ENCODE data around the gene PSD2. TPM values are rescaled to one million over a fixed set of nuclear protein-coding genes. Genes with fewer than 3 reads are reported as not detected.

Gene PSD2
- total RNA-seq, 1 donor from 2014 or later = not detected

GRCh38 chr5:139893873-139894272, 98.3 kb downstream of the PSD2 start:
- DNase-seq (no peak), ATAC-seq (ENCODE audit: low read depth) (no peak)
- TF ChIP-seq CTCF (IDR thresholded peaks at IDR 0.05) = no peak
- ChIA-PET POLR2A (interaction anchor here (0.5 kb wide), 1 partner anchor 1442 kb away, joined by 3 read pairs; no protein-coding TSS in a partner anchor), CTCF (no interaction called here)
- Mint-ChIP-seq H3K27me3 (peaks cover 27% of the 10 kb centered on the region), H3K36me3 (ENCODE audit: low read depth) (no peaks in the 10 kb centered on the region), H3K9me3 (peaks cover 3% of the 10 kb centered on the region), H3K4me1 (no peaks in the 10 kb centered on the region), H3K27ac (no peak overlapping the region), H3K4me3 (no peak overlapping the region)
- intact Hi-C loops (cut with micrococcal nuclease) = no loop called here

Other genes starting within 250 kb of the PSD2 start
- gene UBE2D2, start 234.5 kb upstream of the PSD2 start, total RNA-seq = 152 and 172 TPM in 2 replicates
- gene CXXC5, start 147.5 kb upstream of the PSD2 start, total RNA-seq = 94.9 and 115 TPM in 2 replicates
- 0.07 TPM in 1 of 2 replicates, not detected in the other for gene NRG2, start 247.5 kb downstream of the PSD2 start, total RNA-seq

Measured in activated B cell treated with CpG ODN at 0.5 μM for 24 hours (primary cell).